ENCODE data around the gene CASP1.
"Not testable (repeated sequence)": the region's sequence is repeated elsewhere in the genome, so short reads cannot be mapped to it uniquely, and the experiment has no call there.

Gene CASP1

GRCh38 chr11:105034813-105035620, at the start of gene CASP1:
CASP1 (minus strand) TSS chr11:105035144; CDS start chr11:105035113, 31 bp downstream.
- DNase-seq (ENCODE audit: low read depth): no peak

DNA sequence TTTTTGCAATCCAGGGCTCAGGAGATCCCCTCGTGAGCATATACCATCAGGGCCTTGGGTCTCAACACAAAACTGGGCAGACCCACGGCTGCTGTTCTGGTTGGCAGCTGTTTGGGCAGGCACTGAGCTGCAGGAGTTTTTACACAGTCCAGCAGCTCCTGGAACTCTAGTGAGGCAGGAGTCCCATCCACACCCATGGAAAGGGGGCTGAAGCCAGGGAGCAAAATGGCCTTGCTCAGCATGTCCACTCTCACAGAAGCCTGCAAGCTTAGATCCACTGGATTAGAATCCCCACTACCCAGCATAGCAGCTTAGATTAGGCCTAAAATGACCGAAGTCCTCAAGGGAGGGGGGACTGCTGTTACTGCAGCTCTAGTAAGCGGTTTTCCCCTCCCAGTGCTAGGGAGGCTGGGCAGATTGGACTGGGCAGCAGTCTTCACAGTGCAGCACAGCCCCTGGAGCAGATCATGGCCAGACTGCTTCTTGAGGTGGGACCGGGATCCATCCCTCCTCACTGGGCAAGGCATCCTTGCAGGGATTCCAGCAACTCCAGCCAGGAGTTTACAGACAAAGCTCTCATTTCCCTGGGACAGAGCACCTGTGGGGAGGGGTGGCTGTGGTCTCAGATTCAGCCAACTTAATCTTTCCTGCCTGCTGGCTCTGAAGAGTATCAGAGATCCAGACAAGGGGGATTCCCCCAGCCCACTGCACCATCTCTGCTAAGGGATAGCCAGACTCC, 46.6 kb upstream of the CASP1 start:
- no peak for DNase-seq (ENCODE audit: low read depth)

GRCh38 chr11:105080171-105080906, 45.4 kb upstream of the CASP1 start:
- not testable (repeated sequence) for DNase-seq (ENCODE audit: low read depth)

DNA sequence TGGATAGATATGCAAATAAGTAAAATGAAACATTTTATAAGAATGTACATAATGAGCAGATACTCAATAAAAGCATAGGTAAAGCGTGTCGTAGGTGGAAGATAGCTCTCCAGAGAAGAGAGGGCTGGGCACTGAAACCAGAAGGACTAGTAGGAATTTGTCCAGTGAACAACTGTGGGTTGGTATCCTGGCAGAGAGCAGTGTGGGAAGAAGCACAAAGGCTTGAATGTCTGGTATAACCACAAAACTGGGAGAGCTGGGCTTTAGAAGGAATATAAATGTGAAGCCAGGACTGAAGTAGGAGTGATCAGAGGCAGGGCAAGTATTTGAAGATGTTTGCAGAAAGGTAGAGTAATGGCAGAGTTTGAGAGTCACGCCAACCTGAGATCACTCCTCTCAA, 43.3 kb upstream of the CASP1 start:
- no peak for DNase-seq (ENCODE audit: low read depth)

GRCh38 chr11:105077141-105077790, 42.3 kb upstream of the CASP1 start:
- DNase-seq (ENCODE audit: low read depth): not testable (repeated sequence)

DNA sequence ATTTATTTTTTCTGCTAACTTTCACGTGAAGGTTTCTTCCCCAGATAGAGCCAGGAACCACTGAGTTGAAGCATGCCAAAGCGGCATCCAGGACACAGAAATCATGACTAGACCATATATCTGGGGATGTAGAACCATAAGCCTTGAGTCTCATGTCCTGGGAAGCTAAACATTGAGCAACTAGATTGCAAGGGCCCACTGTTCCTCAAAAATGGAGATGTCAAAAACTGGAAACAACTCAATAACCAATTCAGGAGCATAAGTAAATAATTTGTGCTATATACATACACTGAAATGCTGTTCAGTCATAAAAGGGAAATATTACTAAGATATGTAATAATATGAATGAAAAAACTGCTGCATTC, 39.2 kb upstream of the CASP1 start:
- DNase-seq (ENCODE audit: low read depth): no peak

DNA sequence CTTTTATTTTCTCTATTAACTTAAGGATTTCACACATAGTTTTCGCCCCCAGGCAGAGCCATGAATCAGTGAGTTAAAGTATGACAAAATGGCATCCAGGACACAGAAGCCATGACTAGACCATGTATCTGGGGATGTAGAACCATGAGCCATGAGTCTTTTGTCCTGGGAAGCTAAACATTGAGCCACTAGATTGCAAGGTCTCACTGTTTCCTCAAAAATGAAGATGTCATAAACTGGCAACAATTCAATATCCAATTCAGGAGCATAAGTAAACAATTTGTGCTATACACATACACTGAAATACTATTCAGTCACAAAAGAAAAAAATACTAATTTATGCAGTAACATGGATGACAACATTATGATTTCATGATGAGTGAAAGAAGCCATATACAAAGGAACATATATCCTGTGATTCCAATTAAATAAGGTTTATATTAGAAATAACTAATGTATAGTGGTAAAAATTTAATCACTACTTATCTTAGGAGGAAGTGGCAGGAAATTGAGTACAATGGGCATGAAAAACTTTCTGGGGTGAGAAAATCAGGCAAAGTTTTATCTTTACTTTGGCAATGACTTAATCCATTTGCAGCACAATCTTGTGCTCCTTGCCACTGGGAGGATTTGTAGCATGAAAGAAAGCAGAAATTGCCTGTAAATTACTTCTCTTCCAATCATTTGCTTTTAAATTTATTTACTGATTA, 38.7 kb upstream of the CASP1 start:
- DNase-seq (ENCODE audit: low read depth): no peak

GRCh38 chr11:105072080-105072479, 37.1 kb upstream of the CASP1 start:
- DNase-seq (ENCODE audit: low read depth): not testable (repeated sequence)

GRCh38 chr11:105071089-105071732, 36.3 kb upstream of the CASP1 start:
- no peak for DNase-seq (ENCODE audit: low read depth)

DNA sequence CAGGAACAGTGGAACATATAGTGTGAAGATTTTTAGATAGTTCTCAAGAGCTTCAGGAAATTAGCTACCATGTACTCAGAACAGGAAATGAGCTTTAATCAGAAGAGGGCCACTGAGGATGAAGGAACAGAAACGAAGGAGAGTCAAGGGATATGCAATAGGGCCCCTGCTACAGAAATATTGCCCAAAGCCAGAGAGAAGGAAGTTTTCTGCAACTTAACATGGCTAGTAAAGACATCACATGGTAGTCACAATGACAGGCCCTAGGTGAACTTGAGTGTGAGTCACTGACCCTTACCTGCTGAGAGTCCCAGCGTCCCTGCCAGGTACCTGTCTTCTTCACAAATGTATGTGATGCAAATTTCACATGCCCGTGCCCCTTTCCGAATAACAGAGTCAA, 35.4 kb upstream of the CASP1 start:
- no peak for DNase-seq (ENCODE audit: low read depth)

GRCh38 chr11:105069749-105070148, 34.8 kb upstream of the CASP1 start:
- not testable (repeated sequence) for DNase-seq (ENCODE audit: low read depth)

DNA sequence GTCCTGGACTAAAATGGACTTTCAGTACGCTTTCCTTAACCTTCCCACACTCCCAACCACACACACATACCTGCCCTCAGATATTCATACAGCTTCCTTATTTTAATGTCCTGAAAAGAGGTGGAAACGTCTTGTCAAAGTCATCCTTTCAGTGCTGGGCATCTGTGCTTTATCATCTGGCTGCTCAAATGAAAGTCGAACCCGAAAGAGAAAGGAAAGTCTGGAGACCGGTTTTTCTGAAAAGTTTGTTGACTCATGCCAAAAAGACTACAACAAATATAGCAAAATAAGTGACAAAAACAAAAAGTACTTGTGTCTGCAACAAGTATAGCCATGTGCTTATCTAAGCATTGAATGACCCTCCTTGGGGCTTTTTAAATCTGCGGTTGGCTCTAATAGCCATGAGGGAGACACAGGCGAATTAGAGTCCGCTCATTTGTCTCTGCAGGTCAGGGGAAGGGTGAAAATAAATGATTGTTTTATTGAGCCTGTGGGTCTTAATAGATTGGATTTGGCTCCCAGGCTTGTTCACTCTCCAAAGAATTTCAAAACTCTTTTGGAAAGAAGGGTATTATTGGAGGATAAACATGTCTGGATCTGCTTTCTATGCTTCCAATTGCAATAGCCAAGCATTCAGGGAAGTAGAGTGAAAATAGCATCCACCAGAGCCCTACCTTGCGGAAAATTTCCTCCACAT, 28.4 kb upstream of the CASP1 start:
- not testable (repeated sequence) for DNase-seq (ENCODE audit: low read depth)

DNA sequence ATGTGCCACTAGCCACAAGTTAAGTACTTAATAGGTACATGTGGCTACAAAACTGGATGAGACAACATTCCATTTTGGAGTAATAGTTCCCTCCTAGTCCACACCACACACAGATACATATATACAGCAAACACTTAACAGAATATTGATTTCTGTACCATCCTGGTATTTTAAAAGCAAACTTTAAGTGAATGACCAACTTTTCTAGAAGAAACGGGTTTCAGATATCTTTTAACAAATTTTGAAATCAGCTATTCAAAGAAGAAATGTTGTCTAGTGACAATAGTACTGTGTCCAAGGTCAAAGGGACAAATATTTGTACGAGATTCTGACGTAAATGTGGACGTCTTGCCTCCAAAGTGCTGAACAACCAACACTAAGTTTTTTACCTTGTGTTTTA, 22.5 kb upstream of the CASP1 start:
- DNase-seq (ENCODE audit: low read depth): no peak

DNA sequence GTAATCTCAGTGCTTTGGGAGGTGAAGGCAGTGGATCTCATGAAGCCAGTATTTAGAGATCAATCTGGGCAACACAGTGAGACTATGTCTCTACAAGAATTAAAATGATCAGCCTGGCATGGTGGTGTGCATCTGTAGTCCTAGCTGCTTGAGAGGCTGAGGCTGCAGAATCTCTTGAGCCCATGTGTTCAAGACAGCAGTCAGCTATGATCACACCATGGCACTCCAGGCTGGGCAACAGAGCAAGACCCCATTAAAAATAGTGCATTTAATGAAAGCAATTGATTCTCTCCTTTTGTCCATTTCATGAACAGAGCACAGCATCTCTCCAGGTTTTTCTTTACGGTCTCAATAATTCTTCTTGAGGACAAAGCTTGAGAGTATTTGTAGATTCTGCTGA, 21.5 kb upstream of the CASP1 start:
- no peak for DNase-seq (ENCODE audit: low read depth)

DNA sequence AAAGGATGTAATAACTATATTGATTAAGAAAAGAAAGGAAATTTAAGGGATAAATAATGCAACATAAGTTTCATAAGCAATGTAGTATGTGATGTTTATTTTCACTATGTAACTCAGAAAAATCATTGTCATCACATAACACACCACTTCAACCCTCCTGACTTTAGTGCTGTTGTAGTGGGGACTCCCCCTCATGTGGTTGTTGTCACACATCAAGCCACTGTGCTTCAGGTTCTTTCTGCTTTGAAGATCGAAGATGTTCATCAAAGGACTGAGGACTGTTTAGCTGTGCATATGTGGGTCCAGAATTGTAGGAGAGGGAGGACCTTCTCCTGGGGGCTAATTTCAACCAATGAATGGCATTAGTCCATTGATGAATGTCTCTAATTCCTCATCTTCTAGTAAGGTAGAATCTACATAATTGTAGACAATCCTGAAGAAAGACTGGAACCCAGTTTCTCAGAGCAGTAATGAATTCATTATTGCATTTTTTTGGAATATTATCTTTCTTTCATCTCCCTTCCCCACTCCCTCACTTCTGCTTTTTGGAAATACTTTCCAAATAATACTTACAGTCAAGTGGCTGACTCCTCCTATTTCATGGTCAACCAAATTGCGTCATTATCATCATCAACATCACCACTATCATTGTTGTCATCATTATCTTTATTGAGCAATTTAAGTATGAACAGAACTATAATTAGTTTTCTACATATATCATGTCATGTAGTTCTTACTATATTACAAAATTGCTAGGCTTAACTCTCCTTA, 20.0 kb upstream of the CASP1 start:
- DNase-seq (ENCODE audit: low read depth): no peak

- no peak for DNase-seq (ENCODE audit: low read depth)
Observed at GRCh38 chr11:105052487-105052886, 17.5 kb upstream of the CASP1 start.

GRCh38 chr11:105051559-105051958, 16.6 kb upstream of the CASP1 start:
- DNase-seq (ENCODE audit: low read depth): no peak

- DNase-seq (ENCODE audit: low read depth): no peak
Observed at GRCh38 chr11:105049481-105049880, 14.5 kb upstream of the CASP1 start.

- no peak for DNase-seq (ENCODE audit: low read depth)
Observed at GRCh38 chr11:105046898-105047579, 12.1 kb upstream of the CASP1 start.
